Endothelial cell of umbilical vein (primary cell): ENCODE measurements around the gene CARMIL3. TPM values are rescaled to one million over a fixed set of nuclear protein-coding genes. Genes with fewer than 3 reads are reported as not detected.

Experiments used
- BruUV-seq: library from RNA; stranded (reverse); fragments of 400-500 nt; replicated peaks from 2 replicates; lab custom pipeline; 2021; lab: Mats Ljungman, UMichigan
- CTCF ChIA-PET: fragments of 300-600, 350-600 bp; sonication (Branson Sonifier 250); formaldehyde crosslinking; loops from one replicate; lab custom pipeline; 2021; ENCODE audit warnings: antibody characterized with exemption, inconsistent platforms; lab: Charles Lee
- POLR2A ChIA-PET: fragments of 300-600, 350-600 bp; sonication (Branson Sonifier 250); formaldehyde crosslinking; loops from one replicate; lab custom pipeline; 2021; ENCODE audit warnings: antibody characterized with exemption, inconsistent platforms; lab: Charles Lee
- DNase-seq: peaks from one replicate; pipeline ENCODE4 v3.0.0-alpha.2; 2011; ENCODE audit warnings: low read depth, low spot score
- FAIRE-seq: peaks from 2 replicates; lab custom pipeline; 2011; peaks lifted over from hg19 to GRCh38; lab: Jason Lieb, UNC
- H2AFZ ChIP-seq: 2 replicates; pipeline ENCODE4 v1.6.0; 2012; ENCODE audit warnings: low read depth, low read length, control low read depth, inconsistent platforms
- H3K27ac ChIP-seq: 2 replicates; pipeline ENCODE4 v1.5.1; 2011; ENCODE audit warnings: low read depth, mild to moderate bottlenecking, control low read depth, low read length, moderate library complexity; ENCODE audit not compliant: insufficient read depth
- H3K27me3 ChIP-seq, 2 experiments: 2 replicates each; pipeline versions ENCODE4 v1.6.0 to v1.6.1; 2011; ENCODE audit warnings: low read length in 2 of 2, mixed read lengths in 1 of 2; ENCODE audit not compliant: control insufficient read depth in 2 of 2, insufficient read depth in 2 of 2
- H3K36me3 ChIP-seq, 2 experiments: 2 replicates in 1 of 2; 3 replicates in 1 of 2; pipeline ENCODE4 v1.5.1; 2011; ENCODE audit warnings: low read length in 2 of 2, mild to moderate bottlenecking in 1 of 2, moderate library complexity in 1 of 2; ENCODE audit not compliant: control insufficient read depth in 2 of 2, insufficient read depth in 2 of 2; ENCODE audit errors: extremely low read depth in 1 of 2
- H3K4me1 ChIP-seq: 3 replicates; pipeline ENCODE4 v1.5.1; 2011; ENCODE audit warnings: mild to moderate bottlenecking, low read length; ENCODE audit not compliant: control insufficient read depth, insufficient read depth; ENCODE audit errors: extremely low read depth
- H3K4me2 ChIP-seq: 2 replicates; pipeline ENCODE4 v1.6.1; 2011; ENCODE audit warnings: low read length, control low read depth, mixed read lengths; ENCODE audit not compliant: insufficient read depth
- H3K4me3 ChIP-seq, 3 experiments: fragments of 200-600 bp in 1 of 3; sonication (generic), shearing (Covaris generic) in 1 of 3; replicated peaks in 1 of 3; 2 replicates each; pipeline ENCODE4 v1.5.1; 2011 to 2016; ENCODE audit warnings: control low read depth in 3 of 3, low read length in 3 of 3, mild to moderate bottlenecking in 2 of 3, inconsistent platforms in 1 of 3, low read depth in 1 of 3, moderate library complexity in 1 of 3; ENCODE audit not compliant: insufficient read depth in 1 of 3
- H3K79me2 ChIP-seq: 2 replicates; pipeline ENCODE4 v1.6.0; 2012; ENCODE audit warnings: low read length, inconsistent platforms; ENCODE audit not compliant: control insufficient read depth, insufficient read depth
- H3K9ac ChIP-seq: replicated peaks from 2 replicates; pipeline ENCODE3; 2011; ENCODE audit warnings: low read length, control low read depth; ENCODE audit not compliant: insufficient read depth; ENCODE audit errors: extremely low read depth
- H3K9me1 ChIP-seq: replicated peaks from 3 replicates; pipeline ENCODE4 v1.6.0; 2011; ENCODE audit warnings: mild to moderate bottlenecking, low read length; ENCODE audit not compliant: control insufficient read depth, insufficient read depth; ENCODE audit errors: extremely low read depth
- H3K9me3 ChIP-seq: replicated peaks from 2 replicates; pipeline ENCODE4 v1.5.1; 2012; ENCODE audit warnings: low read length, inconsistent platforms; ENCODE audit not compliant: control insufficient read depth, insufficient read depth
- H4K20me1 ChIP-seq: replicated peaks from 2 replicates; pipeline ENCODE3; 2011; ENCODE audit warnings: mild to moderate bottlenecking, low read length; ENCODE audit not compliant: control insufficient read depth, insufficient read depth; ENCODE audit errors: extremely low read depth
- CTCF ChIP-seq, 2 donors: IDR thresholded peaks; 1 replicate in 1 of 2; 2 replicates in 1 of 2; pipeline ENCODE4 v1.5.1; 2011; ENCODE audit warnings: low read length in 2 of 2, mild to moderate bottlenecking in 2 of 2, moderate library complexity in 2 of 2, control low read depth in 1 of 2, inconsistent platforms in 1 of 2, low read depth in 1 of 2; ENCODE audit not compliant: insufficient read depth in 1 of 2; ENCODE audit errors: extremely low read depth in 1 of 2
- EZH2 ChIP-seq: IDR thresholded peaks from 2 replicates; pipeline ENCODE4 v1.6.1; 2012; ENCODE audit warnings: borderline replicate concordance, low read depth, mild to moderate bottlenecking, moderate library complexity, low read length, inconsistent platforms; ENCODE audit not compliant: severe bottlenecking
- FOS ChIP-seq: IDR thresholded peaks from 2 replicates; pipeline ENCODE4 v1.6.1; 2011; ENCODE audit warnings: mild to moderate bottlenecking, low read length, moderate library complexity, borderline replicate concordance; ENCODE audit not compliant: insufficient read depth
- GATA2 ChIP-seq: IDR thresholded peaks from 2 replicates; pipeline ENCODE4 v1.7.0; 2011; ENCODE audit warnings: low read depth, mild to moderate bottlenecking, moderate library complexity, mixed read lengths, low read length; ENCODE audit not compliant: insufficient read length, insufficient read depth
- JUN ChIP-seq: IDR thresholded peaks from 2 replicates; pipeline ENCODE4 v1.6.1; 2011; ENCODE audit warnings: borderline replicate concordance, low read depth; ENCODE audit not compliant: insufficient read length, insufficient read depth
- MAX ChIP-seq: IDR thresholded peaks from 2 replicates; pipeline ENCODE4 v1.6.1; 2011; ENCODE audit not compliant: insufficient read depth, insufficient read length
- MYC ChIP-seq: IDR thresholded peaks from one replicate; pipeline ENCODE4 v1.6.1; 2011; ENCODE audit warnings: mild to moderate bottlenecking, low read depth, low read length
- POLR2A ChIP-seq: IDR thresholded peaks from 2 replicates; pipeline ENCODE4 v1.6.1; 2012; ENCODE audit warnings: low read depth, mild to moderate bottlenecking, control low read depth, low read length
- POLR2AphosphoS5 ChIP-seq: IDR thresholded peaks from 2 replicates; pipeline ENCODE4 v1.6.1; 2012; ENCODE audit warnings: low read depth, mild to moderate bottlenecking, control low read depth, low read length, moderate library complexity; ENCODE audit not compliant: insufficient read depth
- dilution Hi-C: fragments of 300-500 bp; cut with MboI; formaldehyde crosslinking; loops from one replicate; pipeline ENCODE4 v1.15.0; 2019; ENCODE audit warnings: low sequenced_read_pairs; ENCODE audit not compliant: extremely low pct_ligation_motif_present
- intact Hi-C: fragments of 100-400 bp; cut with micrococcal nuclease; formaldehyde crosslinking; loops from one replicate; pipeline ENCODE4 v1.10.0; 2022
- polyA plus RNA-seq, 4 experiments: library from polyadenylated mRNA; depleted of rRNA in 3 of 4; stranded (reverse) in 3 of 4; unstranded in 1 of 4; fragments of >200 nt; gene quantifications; 2 replicates each; pipeline versions ENCODE4 v1.2.1 to v1.2.3, GENCODE V29; 2011 to 2012; ENCODE audit warnings: missing spikeins in 1 of 4
- total RNA-seq: library from RNA; stranded (reverse); gene quantifications from 2 replicates; pipeline ENCODE4 v1.2.3, GENCODE V29; 2021

CARMIL3 gene
- total and polyA plus RNA-seq, 2 donors (not counting 3 experiments of a cell fraction or from before 2014, with no cell fraction given): 0.03 TPM; not detected in 1

- Histone ChIP-seq H3K9ac (no peak overlapping the region), H3K9me1 (no peaks in the 10 kb centered on the region), H3K36me3 (no peaks in the 10 kb centered on the region), H3K79me2 (no peaks in the 10 kb centered on the region), H3K27me3 (peaks cover 0 to 1% of the 10 kb centered on the region in 2 experiments), H3K27ac (no peak overlapping the region), H3K4me2 (no peak overlapping the region), H4K20me1 (no peaks in the 10 kb centered on the region), H3K4me1 (no peaks in the 10 kb centered on the region), H3K4me3 (no peak overlapping the region), H2AFZ (no peak overlapping the region), H3K9me3 (no peaks in the 10 kb centered on the region)
- no peak for FAIRE-seq
- DNase-seq: no peak
- BruUV-seq: no TSS peak
- TF ChIP-seq MYC (no peak), JUN (no peak), MAX (no peak), POLR2A (no peak), FOS (no peak), GATA2 (no peak), EZH2 (no peak), CTCF (IDR thresholded peaks at IDR 0.05; ENCODE audit: extremely low read depth in 1 of 2, insufficient read depth in 1 of 2, low read depth in 1 of 2, low read length in 2 of 2) (no peak), POLR2AphosphoS5 (no peak)
- dilution Hi-C loops (no loop called here), intact Hi-C loops (no loop called here)
- POLR2A ChIA-PET: no interaction called here
- CTCF ChIA-PET: interaction anchor here (1.3 to 9.5 kb wide), 5 partner anchors 20 to 75 kb away, joined by 3 to 319 read pairs (median 3); partner anchors contain the start of genes PCK2 and PSME1
Measured at GRCh38 chr14:24060984-24061913, 9.4 kb downstream of the CARMIL3 start.
